HEK293T (cell line): Measurements from ENCODE around the gene RPS17.

Experiments
- BHLHE40 ChIP-seq: fragments of 450-650 bp; IDR thresholded peaks from 2 replicates; pipeline ENCODE4 v1.6.1; 2016; ENCODE audit warnings: mild to moderate bottlenecking, moderate library complexity, borderline replicate concordance
- CTBP1 ChIP-seq: fragments of 450-650 bp; IDR thresholded peaks from 2 replicates; pipeline ENCODE4 v1.6.1; 2016; ENCODE audit warnings: borderline replicate concordance
- ELF4 ChIP-seq: fragments of 450-650 bp; IDR thresholded peaks from 2 replicates; pipeline ENCODE4 v1.6.1; 2017; ENCODE audit warnings: antibody characterized with exemption
- FOXA1 ChIP-seq: fragments of 450-650 bp; IDR thresholded peaks from 2 replicates; pipeline ENCODE4 v1.6.1; 2016; ENCODE audit warnings: mild to moderate bottlenecking
- FOXM1 ChIP-seq: fragments of 450-650 bp; IDR thresholded peaks from 2 replicates; pipeline ENCODE4 v1.6.1; 2017; ENCODE audit warnings: mild to moderate bottlenecking, borderline replicate concordance
- HDGF ChIP-seq: fragments of 450-650 bp; IDR thresholded peaks from 2 replicates; pipeline ENCODE4 v1.6.1; 2017; ENCODE audit warnings: antibody characterized with exemption, borderline replicate concordance
- L3MBTL2 ChIP-seq: fragments of 450-650 bp; conservative IDR thresholded peaks from 2 replicates; pipeline ENCODE4 v1.6.1; 2016; ENCODE audit warnings: mild to moderate bottlenecking
- LEF1 ChIP-seq: fragments of 450-650 bp; IDR thresholded peaks from 2 replicates; pipeline ENCODE4 v1.6.1; 2017; ENCODE audit warnings: mild to moderate bottlenecking, borderline replicate concordance
- NFRKB ChIP-seq: fragments of 450-650 bp; IDR thresholded peaks from 2 replicates; pipeline ENCODE4 v1.6.1; 2016; ENCODE audit warnings: mild to moderate bottlenecking, moderate library complexity
- PKNOX1 ChIP-seq: fragments of 450-650 bp; IDR thresholded peaks from 2 replicates; pipeline ENCODE4 v1.6.1; 2016
- SP1 ChIP-seq: fragments of 450-650 bp; IDR thresholded peaks from 2 replicates; pipeline ENCODE4 v1.6.1; 2017
- SUZ12 ChIP-seq: fragments of 450-650 bp; IDR thresholded peaks from 2 replicates; pipeline ENCODE4 v1.6.1; 2016; ENCODE audit warnings: mild to moderate bottlenecking
- ZNF384 ChIP-seq: fragments of 450-650 bp; IDR thresholded peaks from 2 replicates; pipeline ENCODE4 v1.6.1; 2016

GRCh38 chr15:82587805-82588204 lies 47.5 kb upstream of the RPS17 start:
- TF ChIP-seq SUZ12 (no peak), BHLHE40 (no peak), FOXM1 (no peak), FOXA1 (no peak), L3MBTL2 (no peak), CTBP1 (no peak), NFRKB (no peak), SP1 (no peak), ZNF384 (no peak), PKNOX1 (no peak), HDGF (no peak), LEF1 (no peak), ELF4 (no peak)
